Measurements from ENCODE around the gene YPEL2. TPM values are rescaled to one million over a fixed set of nuclear protein-coding genes. Genes with fewer than 3 reads are reported as not detected.

YPEL2 gene
- total and polyA plus RNA-seq, 2 of the 13 experiments (the other 11 are each of a cell fraction or from before 2014, with no cell fraction given), result 8.5 to 21.1 TPM

DNA sequence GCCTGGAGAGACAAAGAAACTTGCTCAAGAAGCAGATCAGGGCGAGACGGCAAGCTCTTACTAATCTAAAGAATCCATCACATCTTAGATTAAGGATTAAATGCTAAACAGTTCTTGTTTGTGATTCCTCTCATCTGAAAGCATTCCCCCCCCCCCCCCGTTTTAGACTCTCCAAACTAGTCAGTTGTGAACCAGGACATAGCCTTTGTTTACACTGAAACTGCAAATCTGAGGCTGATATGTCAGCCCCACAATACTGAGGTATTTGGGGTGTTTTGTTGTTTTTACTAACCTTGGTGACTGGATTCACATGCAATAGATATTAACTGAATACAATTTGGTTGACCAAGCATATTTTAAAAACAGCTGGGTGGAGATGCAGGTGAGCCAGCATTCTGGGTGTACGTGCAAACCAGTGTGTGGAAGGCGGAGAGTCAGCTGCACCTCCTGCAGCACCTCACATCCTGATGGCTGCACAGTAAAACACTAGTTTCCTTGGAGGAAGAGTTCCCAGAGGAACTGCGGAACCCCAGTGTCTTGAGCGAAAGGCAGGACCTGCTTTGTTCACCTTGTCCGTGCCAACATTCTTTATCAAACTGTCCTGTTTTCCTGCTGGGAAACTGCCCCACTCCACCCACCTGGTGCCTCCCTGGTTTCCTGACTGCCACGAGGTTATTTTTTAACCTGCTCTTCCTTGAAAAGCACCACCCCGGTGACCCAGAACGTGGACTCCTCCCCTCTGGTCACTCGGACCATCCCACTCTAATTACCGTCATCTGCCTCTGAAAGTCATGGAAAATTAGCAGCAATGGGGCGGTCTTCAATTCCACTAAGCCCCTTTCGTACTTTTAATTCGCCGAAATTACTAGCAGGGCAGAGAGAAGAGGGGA lies 1.2 kb upstream of the YPEL2 start (continued):
- no peak for TF ChIP-seq ZNF281 (CRISPR knock-in tag; IDR thresholded peaks at IDR 0.05; ENCODE audit: borderline replicate concordance)
- peak; percentile 81; the same call in 1 of the 2 replicates for TF ChIP-seq HOXD1 (CRISPR knock-in tag; IDR thresholded peaks at IDR 0.05)
- peak; percentile 65 for TF ChIP-seq MEF2D (CRISPR knock-in tag; IDR thresholded peaks at IDR 0.05)
- no peak for TF ChIP-seq HDAC6 (IDR thresholded peaks at IDR 0.05; ENCODE audit: low read depth, low read length)
- peak; percentile 71 for TF ChIP-seq CSRNP1 (CRISPR knock-in tag; IDR thresholded peaks at IDR 0.05)
- TF ChIP-seq MEIS2 (CRISPR knock-in tag; IDR thresholded peaks at IDR 0.05), result peak; percentile 92
- no peak; the same call in 1 of the 2 replicates for TF ChIP-seq KAT7 (CRISPR knock-in tag; IDR thresholded peaks at IDR 0.05; ENCODE audit: borderline replicate concordance)
- TF ChIP-seq, protein P1, sequence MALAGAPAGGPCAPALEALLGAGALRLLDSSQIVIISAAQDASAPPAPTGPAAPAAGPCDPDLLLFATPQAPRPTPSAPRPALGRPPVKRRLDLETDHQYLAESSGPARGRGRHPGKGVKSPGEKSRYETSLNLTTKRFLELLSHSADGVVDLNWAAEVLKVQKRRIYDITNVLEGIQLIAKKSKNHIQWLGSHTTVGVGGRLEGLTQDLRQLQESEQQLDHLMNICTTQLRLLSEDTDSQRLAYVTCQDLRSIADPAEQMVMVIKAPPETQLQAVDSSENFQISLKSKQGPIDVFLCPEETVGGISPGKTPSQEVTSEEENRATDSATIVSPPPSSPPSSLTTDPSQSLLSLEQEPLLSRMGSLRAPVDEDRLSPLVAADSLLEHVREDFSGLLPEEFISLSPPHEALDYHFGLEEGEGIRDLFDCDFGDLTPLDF (CRISPR knock-in tag; IDR thresholded peaks at IDR 0.05), result no peak
- no peak for TF ChIP-seq ZNF639 (CRISPR knock-in tag; conservative IDR thresholded peaks at IDR 0.05)
- no peak for TF ChIP-seq ZNF180 (CRISPR knock-in tag; IDR thresholded peaks at IDR 0.05; ENCODE audit: borderline replicate concordance, low read depth)
- TF ChIP-seq ZNF713 (CRISPR knock-in tag; IDR thresholded peaks at IDR 0.05), result no peak
- no peak for TF ChIP-seq FUBP1 (CRISPR knock-in tag; IDR thresholded peaks at IDR 0.05; ENCODE audit: borderline replicate concordance)
- TF ChIP-seq ZNF616 (CRISPR knock-in tag; IDR thresholded peaks at IDR 0.05; ENCODE audit: low read depth), result no peak
- TF ChIP-seq ETV5 (CRISPR knock-in tag; IDR thresholded peaks at IDR 0.05; ENCODE audit: borderline replicate concordance), result peak; percentile 69; the same call in 1 of the 2 replicates
- TF ChIP-seq ZNF136 (CRISPR knock-in tag; IDR thresholded peaks at IDR 0.05; ENCODE audit: low read depth), result 0 out of 2 replicates have a peak, but pooled peaks have one; percentile 29
- peak; percentile 84 for TF ChIP-seq ZNF205 (CRISPR knock-in tag; IDR thresholded peaks at IDR 0.05)
- no peak for TF ChIP-seq FOXP1 (IDR thresholded peaks at IDR 0.05)
- TF ChIP-seq FOXP1 (CRISPR knock-in tag; IDR thresholded peaks at IDR 0.05), result 0 out of 2 replicates have a peak, but pooled peaks have one; percentile 18
